Kidney epithelial cell (primary cell): ENCODE measurements around the gene MEX3A. TPM values are rescaled to one million over a fixed set of nuclear protein-coding genes. Genes with fewer than 3 reads are reported as not detected.
"Not testable (repeated sequence)": the region's sequence is repeated elsewhere in the genome, so short reads cannot be mapped to it uniquely, and the experiment has no call there.

ENCODE experiments used
- DNase-seq: peaks from one replicate; pipeline ENCODE4 v3.0.0-alpha.2; 2010; ENCODE audit warnings: low read depth
- H3K27me3 ChIP-seq: 2 replicates; pipeline ENCODE4 v1.6.0; 2011; ENCODE audit warnings: low read length; ENCODE audit not compliant: control insufficient read depth, insufficient read depth
- H3K36me3 ChIP-seq: 2 replicates; pipeline ENCODE4 v1.5.1; 2011; ENCODE audit warnings: low read length; ENCODE audit not compliant: control insufficient read depth, insufficient read depth
- H3K4me3 ChIP-seq: 2 replicates; pipeline ENCODE4 v1.5.1; 2011; ENCODE audit warnings: low read depth, mild to moderate bottlenecking, control low read depth, low read length
- total RNA-seq: library from RNA; depleted of rRNA; stranded (reverse); fragments of >200 nt; gene quantifications from 2 replicates; pipeline ENCODE4 v1.2.3, GENCODE V29; 2015
- TF ChIP-seq, protein P1 (sequence below): IDR thresholded peaks from 2 replicates; pipeline ENCODE4 v1.5.1; 2011; ENCODE audit warnings: mild to moderate bottlenecking, moderate library complexity, low read length, control low read depth, inconsistent platforms; ENCODE audit not compliant: insufficient read depth, poor library complexity, severe bottlenecking

Gene MEX3A
- total RNA-seq, 1 donor from 2014 or later = 34.5 TPM

DNA sequence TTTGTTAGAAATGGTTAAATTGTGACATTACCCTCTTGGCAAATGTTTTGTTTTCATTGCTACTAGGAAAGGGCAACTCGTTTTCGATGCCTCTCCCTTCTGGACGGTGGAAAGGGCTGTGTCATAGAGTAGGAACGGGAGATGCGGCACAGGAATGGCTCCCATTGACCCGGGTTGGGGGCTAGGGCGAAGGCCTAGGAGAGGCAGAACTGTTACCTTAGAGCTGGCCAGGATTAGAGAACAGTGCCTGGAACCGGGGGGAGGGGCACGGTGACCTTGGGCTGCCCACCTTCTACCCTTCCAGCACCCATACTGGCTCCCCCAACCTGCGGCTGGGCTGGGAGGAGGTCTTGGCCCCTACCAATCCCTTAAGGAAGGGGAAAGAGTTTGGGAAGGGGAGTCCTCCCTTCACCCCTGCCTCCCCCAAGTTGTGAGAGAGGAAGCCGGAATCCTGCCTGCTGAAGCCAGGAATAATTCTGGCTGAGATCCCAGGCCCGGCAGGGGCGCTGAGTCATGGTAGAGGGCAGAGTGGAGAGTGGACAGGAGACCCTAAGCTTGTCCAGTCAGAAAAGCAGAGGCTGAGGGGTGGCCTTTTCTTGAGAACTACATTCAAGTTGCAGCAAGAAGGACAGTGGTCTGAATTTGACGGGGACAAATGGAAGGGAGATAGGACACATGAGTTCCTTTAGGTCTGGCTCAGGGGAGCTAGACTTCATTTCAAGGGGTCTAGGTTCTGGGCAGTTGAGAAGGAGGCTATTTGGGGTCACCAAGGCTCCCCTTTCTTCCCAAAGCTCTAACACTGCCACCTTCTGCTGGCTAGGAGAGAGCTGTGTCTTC is 40.5 kb upstream of the MEX3A start:
- DNase-seq = no peak
- TF ChIP-seq, protein P1, sequence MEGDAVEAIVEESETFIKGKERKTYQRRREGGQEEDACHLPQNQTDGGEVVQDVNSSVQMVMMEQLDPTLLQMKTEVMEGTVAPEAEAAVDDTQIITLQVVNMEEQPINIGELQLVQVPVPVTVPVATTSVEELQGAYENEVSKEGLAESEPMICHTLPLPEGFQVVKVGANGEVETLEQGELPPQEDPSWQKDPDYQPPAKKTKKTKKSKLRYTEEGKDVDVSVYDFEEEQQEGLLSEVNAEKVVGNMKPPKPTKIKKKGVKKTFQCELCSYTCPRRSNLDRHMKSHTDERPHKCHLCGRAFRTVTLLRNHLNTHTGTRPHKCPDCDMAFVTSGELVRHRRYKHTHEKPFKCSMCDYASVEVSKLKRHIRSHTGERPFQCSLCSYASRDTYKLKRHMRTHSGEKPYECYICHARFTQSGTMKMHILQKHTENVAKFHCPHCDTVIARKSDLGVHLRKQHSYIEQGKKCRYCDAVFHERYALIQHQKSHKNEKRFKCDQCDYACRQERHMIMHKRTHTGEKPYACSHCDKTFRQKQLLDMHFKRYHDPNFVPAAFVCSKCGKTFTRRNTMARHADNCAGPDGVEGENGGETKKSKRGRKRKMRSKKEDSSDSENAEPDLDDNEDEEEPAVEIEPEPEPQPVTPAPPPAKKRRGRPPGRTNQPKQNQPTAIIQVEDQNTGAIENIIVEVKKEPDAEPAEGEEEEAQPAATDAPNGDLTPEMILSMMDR = no peak
- no peaks in the 10 kb centered on the region for H3K36me3 ChIP-seq
- no peaks in the 10 kb centered on the region for H3K27me3 ChIP-seq
- no peak overlapping the region for H3K4me3 ChIP-seq

DNA sequence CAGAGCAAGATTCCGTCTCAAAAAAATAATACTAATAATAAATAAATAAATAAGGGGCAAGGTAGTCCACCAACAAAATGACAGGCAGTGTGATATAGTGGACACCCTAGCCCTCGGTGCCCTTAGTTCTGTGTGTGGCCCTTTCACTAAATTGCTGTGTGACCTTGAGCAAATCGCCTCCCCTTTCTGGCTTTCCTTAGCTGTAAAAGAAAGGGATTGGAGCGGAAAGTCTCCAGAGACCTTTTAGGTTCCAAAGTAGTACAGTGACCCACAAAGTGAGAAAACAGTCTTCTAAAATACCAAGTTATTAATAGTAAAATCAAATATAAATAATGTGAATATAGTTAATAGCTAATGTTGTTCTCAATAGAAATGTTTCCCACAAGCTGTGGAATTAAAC is 39.8 kb upstream of the MEX3A start:
- H3K36me3 ChIP-seq = no peaks in the 10 kb centered on the region
- TF ChIP-seq, protein P1 = no peak
- DNase-seq = no peak

DNA sequence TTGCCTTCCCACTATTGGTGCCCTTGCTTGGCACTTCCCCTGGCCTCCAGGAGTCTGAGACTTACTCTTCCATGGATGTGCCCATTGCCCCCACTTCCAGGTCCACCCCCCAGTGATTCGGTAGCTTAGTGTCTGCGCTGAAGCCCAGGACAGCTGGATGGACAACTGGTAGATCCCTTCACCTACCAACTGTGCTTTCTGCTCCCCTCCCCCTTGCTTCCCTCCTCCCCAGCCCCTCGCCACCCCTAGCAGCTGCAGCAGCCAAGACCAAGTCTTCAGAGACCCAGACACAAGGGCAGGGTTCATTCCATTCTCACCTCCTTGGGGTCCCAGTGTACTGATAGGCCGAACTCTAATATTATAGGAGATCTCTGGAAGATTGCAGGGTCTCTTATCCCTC is 39.2 kb upstream of the MEX3A start:
- no peak overlapping the region for H3K4me3 ChIP-seq
- no peak for DNase-seq
- TF ChIP-seq, protein P1 = no peak
- no peaks in the 10 kb centered on the region for H3K27me3 ChIP-seq
- no peaks in the 10 kb centered on the region for H3K36me3 ChIP-seq

More for the DNA sequence above, 39.8 kb upstream of the MEX3A start:
- Histone ChIP-seq H3K27me3 (no peaks in the 10 kb centered on the region), H3K4me3 (no peak overlapping the region)

DNA sequence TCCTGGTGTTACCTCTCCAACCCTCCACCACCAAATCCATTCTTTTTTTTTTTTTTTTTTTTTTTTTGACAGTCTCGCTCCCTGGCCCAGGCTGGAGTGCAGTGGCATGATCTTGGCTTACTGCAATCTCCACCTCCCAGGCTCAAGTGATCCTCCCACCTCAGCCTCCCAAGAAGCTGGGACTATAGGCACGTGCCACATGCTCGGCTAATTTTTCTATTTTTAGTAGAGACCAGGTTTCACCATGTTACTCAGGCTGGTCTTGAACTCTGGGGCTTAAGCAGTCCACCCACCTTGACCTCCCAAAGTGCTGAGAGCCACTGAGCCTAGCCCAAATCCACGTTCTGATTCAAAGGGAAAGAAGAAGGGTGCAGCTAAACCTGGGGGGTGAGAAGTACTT is 38.7 kb upstream of the MEX3A start:
- not testable (repeated sequence) for DNase-seq, H3K4me3 ChIP-seq, H3K36me3 ChIP-seq

GRCh38 chr1:156120318-156120717 is 38.1 kb upstream of the MEX3A start:
- TF ChIP-seq, protein P1 = no peak
- no peak for DNase-seq
- no peaks in the 10 kb centered on the region for H3K27me3 ChIP-seq
- H3K4me3 ChIP-seq = no peak overlapping the region
- no peaks in the 10 kb centered on the region for H3K36me3 ChIP-seq

More for the DNA sequence above, 38.7 kb upstream of the MEX3A start:
- H3K27me3 ChIP-seq = not testable (repeated sequence)

GRCh38 chr1:156119503-156120209 is 37.4 kb upstream of the MEX3A start:
- Histone ChIP-seq H3K4me3 (no peak overlapping the region), H3K27me3 (no peaks in the 10 kb centered on the region), H3K36me3 (no peaks in the 10 kb centered on the region)
- TF ChIP-seq, protein P1 = no peak
- no peak for DNase-seq
